SK-N-SH (cell line): ENCODE results near the gene ORMDL1.

ENCODE experiments used
- CHD2 ChIP-seq: fragments of 150-350 bp; IDR thresholded peaks from 2 replicates; pipeline ENCODE4 v1.6.1; 2018; ENCODE audit warnings: low read length; ENCODE audit not compliant: partially characterized antibody
- ELF1 ChIP-seq: IDR thresholded peaks from 2 replicates; pipeline ENCODE4 v1.4.0; 2012
- EP300 ChIP-seq, 2 experiments: IDR thresholded peaks; 2 replicates each; pipeline versions ENCODE4 v1.4.0 to v1.6.1; 2012; ENCODE audit warnings: borderline replicate concordance in 1 of 2, low read depth in 1 of 2, low read length in 1 of 2
- GATA2 ChIP-seq: sonication (generic); formaldehyde crosslinking; IDR thresholded peaks from 2 replicates; pipeline ENCODE4 v1.5.0; 2020; ENCODE audit warnings: mild to moderate bottlenecking, missing genetic modification reagents
- NFIC ChIP-seq: IDR thresholded peaks from 2 replicates; pipeline ENCODE4 v1.4.0; 2012; ENCODE audit warnings: borderline replicate concordance
- POLR2AphosphoS5 ChIP-seq: IDR thresholded peaks from 2 replicates; pipeline ENCODE4 v1.6.1; 2012; ENCODE audit warnings: low read depth, low read length
- TF ChIP-seq, protein P1 (sequence below): fragments of 200-600 bp; sonication (generic); IDR thresholded peaks from 2 replicates; pipeline ENCODE4 v1.6.1; 2017; ENCODE audit warnings: antibody characterized with exemption, mild to moderate bottlenecking, moderate library complexity
- TF ChIP-seq, protein P2 (sequence below): fragments of 150-350 bp; IDR thresholded peaks from 2 replicates; pipeline ENCODE4 v1.6.1; 2017; ENCODE audit warnings: antibody characterized with exemption, low read length, low read depth, borderline replicate concordance
- TF ChIP-seq, protein P3 (sequence below): IDR thresholded peaks from 2 replicates; pipeline ENCODE4 v1.4.0; 2012; ENCODE audit warnings: low read depth

DNA sequence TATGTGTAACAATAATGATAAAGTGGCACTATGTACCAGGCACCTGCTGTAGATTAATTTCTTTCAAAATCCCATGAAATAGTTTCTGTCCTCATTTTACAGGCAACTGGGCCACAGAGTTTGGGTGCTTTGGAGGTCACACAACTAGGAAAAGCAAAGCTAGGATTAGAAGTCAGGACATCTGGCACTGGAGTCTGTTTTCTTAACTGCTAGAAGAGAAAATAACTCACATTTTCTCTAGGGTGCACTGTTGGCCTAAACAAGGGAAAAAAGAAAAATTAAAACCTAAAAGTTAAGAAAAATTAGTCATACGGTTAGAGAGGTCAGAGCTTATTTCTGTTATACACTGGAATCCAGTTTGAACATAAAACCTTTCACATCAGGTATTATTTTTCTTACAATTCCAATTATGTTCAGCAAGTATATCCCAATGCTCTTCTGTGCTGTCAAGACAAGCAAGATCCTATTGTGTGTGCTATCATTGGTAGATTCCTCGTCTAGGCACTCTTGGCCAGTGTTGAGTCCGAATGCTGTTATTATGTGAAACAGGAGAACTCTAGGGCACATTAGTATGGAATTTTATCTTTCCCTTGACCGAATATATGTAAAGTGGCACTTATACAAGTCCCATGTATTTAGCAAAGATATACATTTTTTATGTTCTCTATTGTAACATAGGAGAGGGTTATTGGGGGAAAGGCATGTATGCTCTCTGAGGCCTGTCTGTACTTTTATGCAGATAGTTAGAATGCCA lies 20.1 kb downstream of the ORMDL1 start:
- TF ChIP-seq NFIC (no peak), EP300 (IDR thresholded peaks at IDR 0.05; ENCODE audit: borderline replicate concordance in 1 of 2, low read depth in 1 of 2, low read length in 1 of 2) (no peak), GATA2 (CRISPR knock-in tag) (no peak), ELF1 (no peak), CHD2 (no peak), POLR2AphosphoS5 (no peak)
- TF ChIP-seq, protein P1, sequence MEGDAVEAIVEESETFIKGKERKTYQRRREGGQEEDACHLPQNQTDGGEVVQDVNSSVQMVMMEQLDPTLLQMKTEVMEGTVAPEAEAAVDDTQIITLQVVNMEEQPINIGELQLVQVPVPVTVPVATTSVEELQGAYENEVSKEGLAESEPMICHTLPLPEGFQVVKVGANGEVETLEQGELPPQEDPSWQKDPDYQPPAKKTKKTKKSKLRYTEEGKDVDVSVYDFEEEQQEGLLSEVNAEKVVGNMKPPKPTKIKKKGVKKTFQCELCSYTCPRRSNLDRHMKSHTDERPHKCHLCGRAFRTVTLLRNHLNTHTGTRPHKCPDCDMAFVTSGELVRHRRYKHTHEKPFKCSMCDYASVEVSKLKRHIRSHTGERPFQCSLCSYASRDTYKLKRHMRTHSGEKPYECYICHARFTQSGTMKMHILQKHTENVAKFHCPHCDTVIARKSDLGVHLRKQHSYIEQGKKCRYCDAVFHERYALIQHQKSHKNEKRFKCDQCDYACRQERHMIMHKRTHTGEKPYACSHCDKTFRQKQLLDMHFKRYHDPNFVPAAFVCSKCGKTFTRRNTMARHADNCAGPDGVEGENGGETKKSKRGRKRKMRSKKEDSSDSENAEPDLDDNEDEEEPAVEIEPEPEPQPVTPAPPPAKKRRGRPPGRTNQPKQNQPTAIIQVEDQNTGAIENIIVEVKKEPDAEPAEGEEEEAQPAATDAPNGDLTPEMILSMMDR, result peak; percentile 33
- TF ChIP-seq, protein P2, sequence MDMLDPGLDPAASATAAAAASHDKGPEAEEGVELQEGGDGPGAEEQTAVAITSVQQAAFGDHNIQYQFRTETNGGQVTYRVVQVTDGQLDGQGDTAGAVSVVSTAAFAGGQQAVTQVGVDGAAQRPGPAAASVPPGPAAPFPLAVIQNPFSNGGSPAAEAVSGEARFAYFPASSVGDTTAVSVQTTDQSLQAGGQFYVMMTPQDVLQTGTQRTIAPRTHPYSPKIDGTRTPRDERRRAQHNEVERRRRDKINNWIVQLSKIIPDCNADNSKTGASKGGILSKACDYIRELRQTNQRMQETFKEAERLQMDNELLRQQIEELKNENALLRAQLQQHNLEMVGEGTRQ, result no peak
- TF ChIP-seq, protein P3, sequence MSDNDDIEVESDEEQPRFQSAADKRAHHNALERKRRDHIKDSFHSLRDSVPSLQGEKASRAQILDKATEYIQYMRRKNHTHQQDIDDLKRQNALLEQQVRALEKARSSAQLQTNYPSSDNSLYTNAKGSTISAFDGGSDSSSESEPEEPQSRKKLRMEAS, result no peak
